A549 (cell line): ENCODE measurements around the gene PKLR.

Experiments
- CHD2 ChIP-seq: fragments of 150-350 bp; IDR thresholded peaks from 2 replicates; pipeline ENCODE4 v1.6.1; 2014; ENCODE audit warnings: low read length; ENCODE audit not compliant: partially characterized antibody
- EP300 ChIP-seq, 2 experiments: fragments of >200 bp; sonication (Bioruptor Twin); formaldehyde crosslinking; IDR thresholded peaks; 2 replicates in 1 of 2; 3 replicates in 1 of 2; pipeline ENCODE4 v1.6.1; 2016 to 2017
- MAFK ChIP-seq: fragments of 450-650 bp; IDR thresholded peaks from 2 replicates; pipeline ENCODE4 v1.6.1; 2014; ENCODE audit not compliant: partially characterized antibody
- NFE2L2 ChIP-seq: fragments of 150-350 bp; conservative IDR thresholded peaks from 2 replicates; pipeline ENCODE4 v1.6.1; 2014; ENCODE audit warnings: low read length
- POLR2A ChIP-seq: IDR thresholded peaks from 2 replicates; pipeline ENCODE4 v1.6.1; 2012; ENCODE audit warnings: mild to moderate bottlenecking, low read length
- TP53 ChIP-seq: fragments of 250-450 bp; sonication (Bioruptor Pico); IDR thresholded peaks from 2 replicates; pipeline ENCODE4 v1.5.0; 2021; ENCODE audit warnings: mild to moderate bottlenecking, moderate library complexity
- ZC3H11A ChIP-seq: fragments of 450-650 bp; IDR thresholded peaks from 2 replicates; pipeline ENCODE4 v1.6.1; 2014; ENCODE audit warnings: antibody characterized with exemption, mild to moderate bottlenecking
- TF ChIP-seq, protein P1 (sequence below): fragments of >200 bp; sonication (Bioruptor Twin); formaldehyde crosslinking; IDR thresholded peaks from 3 replicates; pipeline ENCODE4 v1.5.1; 2016
- TF ChIP-seq, protein P2 (sequence below): IDR thresholded peaks from 2 replicates; pipeline ENCODE4 v1.6.1; 2012

DNA sequence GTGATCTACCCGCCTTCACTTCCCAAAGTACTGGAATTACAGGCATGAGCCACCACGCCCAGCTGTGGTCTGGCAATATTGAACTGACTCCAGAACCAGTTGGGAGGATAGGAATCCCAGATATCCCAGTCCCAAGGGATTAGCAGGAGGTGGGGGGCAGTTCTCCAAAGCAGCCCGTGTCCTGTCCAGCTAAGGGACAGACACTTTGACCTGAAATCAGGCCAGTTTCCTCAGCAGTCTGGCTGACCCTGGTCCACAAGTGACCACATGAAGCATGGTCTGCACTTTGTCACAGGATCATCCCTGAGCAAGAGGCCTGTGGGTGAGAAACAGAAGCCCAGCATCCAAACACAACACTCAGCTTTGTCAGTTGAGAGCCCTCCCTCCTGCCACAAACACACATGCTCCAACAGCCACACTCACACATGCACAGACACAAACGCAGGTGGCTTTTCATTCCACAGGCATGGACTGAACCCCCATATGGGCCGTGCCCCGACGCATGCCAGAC is 4.7 kb upstream of the PKLR start:
- no peak for TF ChIP-seq CHD2
- no peak for TF ChIP-seq EP300 (IDR thresholded peaks at IDR 0.05)
- TF ChIP-seq ZC3H11A, result no peak
- TF ChIP-seq, protein P1, sequence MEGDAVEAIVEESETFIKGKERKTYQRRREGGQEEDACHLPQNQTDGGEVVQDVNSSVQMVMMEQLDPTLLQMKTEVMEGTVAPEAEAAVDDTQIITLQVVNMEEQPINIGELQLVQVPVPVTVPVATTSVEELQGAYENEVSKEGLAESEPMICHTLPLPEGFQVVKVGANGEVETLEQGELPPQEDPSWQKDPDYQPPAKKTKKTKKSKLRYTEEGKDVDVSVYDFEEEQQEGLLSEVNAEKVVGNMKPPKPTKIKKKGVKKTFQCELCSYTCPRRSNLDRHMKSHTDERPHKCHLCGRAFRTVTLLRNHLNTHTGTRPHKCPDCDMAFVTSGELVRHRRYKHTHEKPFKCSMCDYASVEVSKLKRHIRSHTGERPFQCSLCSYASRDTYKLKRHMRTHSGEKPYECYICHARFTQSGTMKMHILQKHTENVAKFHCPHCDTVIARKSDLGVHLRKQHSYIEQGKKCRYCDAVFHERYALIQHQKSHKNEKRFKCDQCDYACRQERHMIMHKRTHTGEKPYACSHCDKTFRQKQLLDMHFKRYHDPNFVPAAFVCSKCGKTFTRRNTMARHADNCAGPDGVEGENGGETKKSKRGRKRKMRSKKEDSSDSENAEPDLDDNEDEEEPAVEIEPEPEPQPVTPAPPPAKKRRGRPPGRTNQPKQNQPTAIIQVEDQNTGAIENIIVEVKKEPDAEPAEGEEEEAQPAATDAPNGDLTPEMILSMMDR, result no peak
- no peak for TF ChIP-seq NFE2L2
- TF ChIP-seq, protein P2, sequence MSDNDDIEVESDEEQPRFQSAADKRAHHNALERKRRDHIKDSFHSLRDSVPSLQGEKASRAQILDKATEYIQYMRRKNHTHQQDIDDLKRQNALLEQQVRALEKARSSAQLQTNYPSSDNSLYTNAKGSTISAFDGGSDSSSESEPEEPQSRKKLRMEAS, result no peak
- no peak for TF ChIP-seq TP53 (CRISPR knock-in tag)
- no peak for TF ChIP-seq MAFK
- TF ChIP-seq POLR2A, result no peak
